Esophagus muscularis mucosa (tissue), 4 donors: ENCODE results near the gene APBB1. TPM values are rescaled to one million over a fixed set of nuclear protein-coding genes. Genes with fewer than 3 reads are reported as not detected.

Source experiments
- DNase-seq: peaks from one replicate; pipeline ENCODE4 v3.0.0-alpha.2; 2017; ENCODE audit errors: extremely low spot score
- H3K27ac ChIP-seq, 4 donors: fragments of 200-600 bp; sonication (generic); replicated peaks in 1 of 4; 1 replicate in 3 of 4; 2 replicates in 1 of 4; pipeline ENCODE4 v1.5.1; 2016 to 2019; ENCODE audit warnings: mild to moderate bottlenecking in 1 of 4
- H3K27me3 ChIP-seq, 4 donors: fragments of 200-600 bp; sonication (generic); one replicate each; pipeline versions ENCODE4 v1.5.1 to v1.6.0; 2016 to 2019
- H3K36me3 ChIP-seq, 4 donors: fragments of 200-600 bp; sonication (generic); one replicate each; pipeline ENCODE4 v1.5.1; 2016 to 2019
- H3K4me1 ChIP-seq, 4 donors: fragments of 200-600 bp; sonication (generic); one replicate each; pipeline ENCODE4 v1.5.1; 2016 to 2019
- H3K4me3 ChIP-seq, 4 donors: fragments of 200-600 bp; sonication (generic); 1 replicate in 2 of 4; 2 replicates in 2 of 4; pipeline ENCODE4 v1.5.1; 2016 to 2019; ENCODE audit warnings: mild to moderate bottlenecking in 4 of 4, moderate library complexity in 1 of 4
- H3K9me3 ChIP-seq, 4 donors: fragments of 200-600 bp; sonication (generic); 1 replicate in 3 of 4; 2 replicates in 1 of 4; pipeline ENCODE4 v1.5.1; 2016 to 2019
- CTCF ChIP-seq, 3 experiments: fragments of 200-600 bp in 2 of 3; fragments of 450-650 bp in 1 of 3; sonication (generic) in 2 of 3; IDR thresholded peaks; one replicate each; pipeline ENCODE4 v1.5.1; 2017 to 2019; ENCODE audit warnings: antibody characterized with exemption in 3 of 3, mild to moderate bottlenecking in 2 of 3, moderate library complexity in 1 of 3
- EP300 ChIP-seq: sonication (generic); formaldehyde crosslinking; IDR thresholded peaks from one replicate; pipeline ENCODE4 v1.6.1; 2017; ENCODE audit warnings: antibody characterized with exemption
- POLR2A ChIP-seq: fragments of 450-650 bp; IDR thresholded peaks from one replicate; pipeline ENCODE4 v1.6.1; 2017; ENCODE audit warnings: antibody characterized with exemption, moderate library complexity, mild to moderate bottlenecking, low read depth
- POLR2AphosphoS5 ChIP-seq, 2 donors: sonication (generic); formaldehyde crosslinking; IDR thresholded peaks; one replicate each; pipeline ENCODE4 v1.6.1; 2017; ENCODE audit warnings: antibody characterized with exemption in 2 of 2
- WGBS: methylation state at CpG from one replicate; pipeline ENCODE4 v1.1.5; 2018; 5-methylcytosine and 5-hydroxymethylcytosine counted together
- intact Hi-C: fragments of 100-400 bp; cut with DNase I; formaldehyde crosslinking; loops from one replicate; pipeline ENCODE4 v1.15.1; 2023
- total RNA-seq, 4 donors: library from RNA; depleted of rRNA; stranded (reverse); fragments of >200 nt; gene quantifications; one replicate each; pipeline versions ENCODE4 v1.1.0 to v1.2.1, GENCODE V29; 2016

APBB1 gene
- total RNA-seq, 4 donors from 2014 or later: 63.1 to 166 (median 109) TPM

- no peak for DNase-seq
- Histone ChIP-seq H3K27ac (peak overlapping the region; percentile 87 to 95 (median 90)), H3K4me3 (peak overlapping the region; percentile 75 to 89 (median 87)), H3K36me3 (peaks cover 0 to 37% (median 31%) of the 10 kb centered on the region in 4 donors), H3K9me3 (no peaks in the 10 kb centered on the region), H3K4me1 (peaks cover 15 to 36% (median 32%) of the 10 kb centered on the region in 4 donors), H3K27me3 (no peaks in the 10 kb centered on the region)
- intact Hi-C loops: loop anchor here (10.0 kb wide), 1 partner anchor 214 kb away; the partner anchor contains the start of genes ILK and RRP8
- TF ChIP-seq POLR2AphosphoS5 (IDR thresholded peaks at IDR 0.05) (no peak), CTCF (IDR thresholded peaks at IDR 0.05) (no peak), POLR2A (no peak), EP300 (no peak)
- 16% methylated on average over 9 of the region's 19 CpGs for WGBS
Measured at GRCh38 chr11:6390718-6391469, 28.0 kb downstream of the APBB1 start.

- H3K27ac ChIP-seq: peak within 1 kb of the TSS; percentile 87 to 95 (median 90)
- peaks cover 15 to 36% (median 32%) of the 10 kb centered on the region in 4 donors for H3K4me1 ChIP-seq
- H3K36me3 ChIP-seq: peaks cover 0 to 29% (median 23%) of the 10 kb centered on the region in 4 donors
- H3K9me3 ChIP-seq: no peaks in the 10 kb centered on the region
- WGBS: 3% methylated on average over 10 of the region's 63 CpGs
- no peak for TF ChIP-seq EP300
- TF ChIP-seq POLR2A: peak; percentile 26
- peak; percentile 86 to 89 for TF ChIP-seq POLR2AphosphoS5 (IDR thresholded peaks at IDR 0.05)
- peak in 1 of 3 experiments; percentile 12 for TF ChIP-seq CTCF (IDR thresholded peaks at IDR 0.05)
- no peaks in the 10 kb centered on the region for H3K27me3 ChIP-seq
- intact Hi-C loops: loop anchor here (5.0 to 10.0 kb wide), 2 partner anchors 32 to 215 kb away; partner anchors contain the start of genes ILK and RRP8
- H3K4me3 ChIP-seq: peak within 1 kb of the TSS; percentile 75 to 89 (median 87)
- DNase-seq: peak; percentile 97
Measured at GRCh38 chr11:6389905-6390717, 28.8 kb downstream of the APBB1 start, which contains the start of gene SMPD1. Gene SMPD1 (plus strand): TSS chr11:6390474. CDS start chr11:6390599, 125 bp downstream.

GRCh38 chr11:6388748-6389147 is 30.1 kb downstream of the APBB1 start:
- TF ChIP-seq CTCF (IDR thresholded peaks at IDR 0.05): no peak
- no peak for TF ChIP-seq POLR2AphosphoS5 (IDR thresholded peaks at IDR 0.05)
- TF ChIP-seq POLR2A: no peak
- no peak for TF ChIP-seq EP300
- Histone ChIP-seq H3K4me1 (peaks cover 12 to 36% (median 32%) of the 10 kb centered on the region in 4 donors), H3K4me3 (no peak overlapping the region), H3K27ac (peak overlapping the region; percentile 87 to 95 (median 90)), H3K36me3 (peaks cover 0 to 15% (median 11%) of the 10 kb centered on the region in 4 donors), H3K9me3 (no peaks in the 10 kb centered on the region), H3K27me3 (no peaks in the 10 kb centered on the region)
- DNase-seq: no peak
- intact Hi-C loops: loop anchor here (5.0 kb wide), 1 partner anchor 34 kb away; no protein-coding TSS in a partner anchor
- WGBS: 100% methylated on average over 1 of the region's 1 CpG

GRCh38 chr11:6387811-6388599 is 30.9 kb downstream of the APBB1 start:
- TF ChIP-seq EP300 (no peak), POLR2AphosphoS5 (IDR thresholded peaks at IDR 0.05) (no peak), POLR2A (no peak), CTCF (IDR thresholded peaks at IDR 0.05) (no peak)
- H3K27me3 ChIP-seq: no peaks in the 10 kb centered on the region
- H3K4me3 ChIP-seq: no peak overlapping the region
- DNase-seq: no peak
- H3K27ac ChIP-seq: peak overlapping the region; percentile 87 to 95 (median 90)
- intact Hi-C loops: loop anchor here (5.0 kb wide), 1 partner anchor 34 kb away; no protein-coding TSS in a partner anchor
- no peaks in the 10 kb centered on the region for H3K9me3 ChIP-seq
- H3K4me1 ChIP-seq: peaks cover 12 to 36% (median 31%) of the 10 kb centered on the region in 4 donors
- WGBS: 66% methylated on average over 12 of the region's 12 CpGs
- peaks cover 0 to 8% (median 5%) of the 10 kb centered on the region in 4 donors for H3K36me3 ChIP-seq
